ENCODE data around the gene CDKAL1. TPM values are rescaled to one million over a fixed set of nuclear protein-coding genes. Genes with fewer than 3 reads are reported as not detected.

Gene CDKAL1
- total and polyA plus RNA-seq, 2 of the 13 experiments (the other 11 are each of a cell fraction or from before 2014, with no cell fraction given) = 9.5 to 27.7 TPM

DNA sequence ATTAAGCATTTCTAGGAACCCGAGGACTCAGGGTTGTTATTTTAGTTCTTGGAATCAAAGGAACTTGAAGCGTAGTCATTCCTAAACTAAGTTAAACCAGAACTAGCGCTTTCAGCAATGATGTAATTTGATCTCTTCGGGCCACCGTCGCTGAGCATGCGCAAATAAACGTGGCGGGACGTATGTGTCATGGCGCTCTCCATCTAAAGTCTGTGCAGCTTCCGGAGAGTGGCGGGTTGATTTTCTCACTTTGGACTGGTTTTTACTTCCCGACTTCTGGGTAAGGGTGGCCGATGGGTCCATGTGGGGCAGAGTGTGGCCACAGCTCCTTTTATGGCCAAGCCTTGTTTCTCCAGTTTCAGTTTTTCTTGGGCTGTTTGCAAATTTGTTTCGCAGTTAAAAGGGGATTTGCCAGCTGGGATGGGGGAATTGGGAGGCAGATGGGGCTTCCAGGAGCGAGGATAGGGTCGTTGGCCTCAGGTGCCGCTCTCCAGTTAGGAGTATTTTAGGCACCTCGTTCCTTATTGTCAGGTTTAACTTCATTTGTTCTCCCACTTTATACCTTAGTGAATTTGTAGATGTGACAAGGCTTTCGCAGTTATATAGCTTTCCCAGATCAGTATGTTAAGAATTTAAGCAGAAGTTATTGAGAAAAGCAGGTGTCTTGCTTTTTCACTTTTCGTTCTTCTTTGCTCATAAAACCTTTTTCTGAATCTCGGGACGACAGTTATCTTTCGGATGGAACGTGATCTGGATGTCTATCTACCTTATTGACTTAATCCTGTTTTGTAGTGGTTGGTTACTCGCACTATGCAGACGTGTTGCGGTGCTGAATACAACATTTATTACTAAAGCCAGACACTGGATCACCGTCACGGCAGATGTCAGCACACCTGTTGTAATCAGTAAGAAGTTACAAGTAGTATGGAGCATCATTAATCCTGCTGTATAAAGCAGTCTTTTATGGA lies at the start of gene CDKAL1 (continued):
- no peak for TF ChIP-seq ZSCAN29 (CRISPR knock-in tag; conservative IDR thresholded peaks at IDR 0.05)
- TF ChIP-seq ETV5 (CRISPR knock-in tag; IDR thresholded peaks at IDR 0.05; ENCODE audit: borderline replicate concordance) = peak; percentile 88
- peak; percentile 56; the same call in 1 of the 2 replicates for TF ChIP-seq PITX1 (CRISPR knock-in tag; IDR thresholded peaks at IDR 0.05)
- TF ChIP-seq, protein P1, sequence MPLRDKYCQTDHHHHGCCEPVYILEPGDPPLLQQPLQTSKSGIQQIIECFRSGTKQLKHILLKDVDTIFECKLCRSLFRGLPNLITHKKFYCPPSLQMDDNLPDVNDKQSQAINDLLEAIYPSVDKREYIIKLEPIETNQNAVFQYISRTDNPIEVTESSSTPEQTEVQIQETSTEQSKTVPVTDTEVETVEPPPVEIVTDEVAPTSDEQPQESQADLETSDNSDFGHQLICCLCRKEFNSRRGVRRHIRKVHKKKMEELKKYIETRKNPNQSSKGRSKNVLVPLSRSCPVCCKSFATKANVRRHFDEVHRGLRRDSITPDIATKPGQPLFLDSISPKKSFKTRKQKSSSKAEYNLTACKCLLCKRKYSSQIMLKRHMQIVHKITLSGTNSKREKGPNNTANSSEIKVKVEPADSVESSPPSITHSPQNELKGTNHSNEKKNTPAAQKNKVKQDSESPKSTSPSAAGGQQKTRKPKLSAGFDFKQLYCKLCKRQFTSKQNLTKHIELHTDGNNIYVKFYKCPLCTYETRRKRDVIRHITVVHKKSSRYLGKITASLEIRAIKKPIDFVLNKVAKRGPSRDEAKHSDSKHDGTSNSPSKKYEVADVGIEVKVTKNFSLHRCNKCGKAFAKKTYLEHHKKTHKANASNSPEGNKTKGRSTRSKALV (CRISPR knock-in tag; IDR thresholded peaks at IDR 0.05) = 0 out of 2 replicates have a peak, but pooled peaks have one; percentile 48
- TF ChIP-seq MIXL1 (CRISPR knock-in tag; IDR thresholded peaks at IDR 0.05) = peak; percentile 80; the same call in 1 of the 2 replicates
- TF ChIP-seq, protein P2, sequence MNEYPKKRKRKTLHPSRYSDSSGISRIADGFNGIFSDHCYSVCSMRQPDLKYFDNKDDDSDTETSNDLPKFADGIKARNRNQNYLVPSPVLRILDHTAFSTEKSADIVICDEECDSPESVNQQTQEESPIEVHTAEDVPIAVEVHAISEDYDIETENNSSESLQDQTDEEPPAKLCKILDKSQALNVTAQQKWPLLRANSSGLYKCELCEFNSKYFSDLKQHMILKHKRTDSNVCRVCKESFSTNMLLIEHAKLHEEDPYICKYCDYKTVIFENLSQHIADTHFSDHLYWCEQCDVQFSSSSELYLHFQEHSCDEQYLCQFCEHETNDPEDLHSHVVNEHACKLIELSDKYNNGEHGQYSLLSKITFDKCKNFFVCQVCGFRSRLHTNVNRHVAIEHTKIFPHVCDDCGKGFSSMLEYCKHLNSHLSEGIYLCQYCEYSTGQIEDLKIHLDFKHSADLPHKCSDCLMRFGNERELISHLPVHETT (CRISPR knock-in tag; conservative IDR thresholded peaks at IDR 0.05) = no peak
- TF ChIP-seq, protein P3, sequence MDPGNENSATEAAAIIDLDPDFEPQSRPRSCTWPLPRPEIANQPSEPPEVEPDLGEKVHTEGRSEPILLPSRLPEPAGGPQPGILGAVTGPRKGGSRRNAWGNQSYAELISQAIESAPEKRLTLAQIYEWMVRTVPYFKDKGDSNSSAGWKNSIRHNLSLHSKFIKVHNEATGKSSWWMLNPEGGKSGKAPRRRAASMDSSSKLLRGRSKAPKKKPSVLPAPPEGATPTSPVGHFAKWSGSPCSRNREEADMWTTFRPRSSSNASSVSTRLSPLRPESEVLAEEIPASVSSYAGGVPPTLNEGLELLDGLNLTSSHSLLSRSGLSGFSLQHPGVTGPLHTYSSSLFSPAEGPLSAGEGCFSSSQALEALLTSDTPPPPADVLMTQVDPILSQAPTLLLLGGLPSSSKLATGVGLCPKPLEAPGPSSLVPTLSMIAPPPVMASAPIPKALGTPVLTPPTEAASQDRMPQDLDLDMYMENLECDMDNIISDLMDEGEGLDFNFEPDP (CRISPR knock-in tag; conservative IDR thresholded peaks at IDR 0.05) = no peak
- no peak for TF ChIP-seq RFXANK (CRISPR knock-in tag; IDR thresholded peaks at IDR 0.05)
- TF ChIP-seq, protein P4, sequence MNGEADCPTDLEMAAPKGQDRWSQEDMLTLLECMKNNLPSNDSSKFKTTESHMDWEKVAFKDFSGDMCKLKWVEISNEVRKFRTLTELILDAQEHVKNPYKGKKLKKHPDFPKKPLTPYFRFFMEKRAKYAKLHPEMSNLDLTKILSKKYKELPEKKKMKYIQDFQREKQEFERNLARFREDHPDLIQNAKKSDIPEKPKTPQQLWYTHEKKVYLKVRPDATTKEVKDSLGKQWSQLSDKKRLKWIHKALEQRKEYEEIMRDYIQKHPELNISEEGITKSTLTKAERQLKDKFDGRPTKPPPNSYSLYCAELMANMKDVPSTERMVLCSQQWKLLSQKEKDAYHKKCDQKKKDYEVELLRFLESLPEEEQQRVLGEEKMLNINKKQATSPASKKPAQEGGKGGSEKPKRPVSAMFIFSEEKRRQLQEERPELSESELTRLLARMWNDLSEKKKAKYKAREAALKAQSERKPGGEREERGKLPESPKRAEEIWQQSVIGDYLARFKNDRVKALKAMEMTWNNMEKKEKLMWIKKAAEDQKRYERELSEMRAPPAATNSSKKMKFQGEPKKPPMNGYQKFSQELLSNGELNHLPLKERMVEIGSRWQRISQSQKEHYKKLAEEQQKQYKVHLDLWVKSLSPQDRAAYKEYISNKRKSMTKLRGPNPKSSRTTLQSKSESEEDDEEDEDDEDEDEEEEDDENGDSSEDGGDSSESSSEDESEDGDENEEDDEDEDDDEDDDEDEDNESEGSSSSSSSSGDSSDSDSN (CRISPR knock-in tag; IDR thresholded peaks at IDR 0.05) = 0 out of 2 replicates have a peak, but pooled peaks have one; percentile 38
- no peak for TF ChIP-seq ZNF547 (CRISPR knock-in tag; IDR thresholded peaks at IDR 0.05)
- peak; percentile 74; the same call in 1 of the 2 replicates for TF ChIP-seq PHF21A (CRISPR knock-in tag; IDR thresholded peaks at IDR 0.05)
- TF ChIP-seq, protein P5, sequence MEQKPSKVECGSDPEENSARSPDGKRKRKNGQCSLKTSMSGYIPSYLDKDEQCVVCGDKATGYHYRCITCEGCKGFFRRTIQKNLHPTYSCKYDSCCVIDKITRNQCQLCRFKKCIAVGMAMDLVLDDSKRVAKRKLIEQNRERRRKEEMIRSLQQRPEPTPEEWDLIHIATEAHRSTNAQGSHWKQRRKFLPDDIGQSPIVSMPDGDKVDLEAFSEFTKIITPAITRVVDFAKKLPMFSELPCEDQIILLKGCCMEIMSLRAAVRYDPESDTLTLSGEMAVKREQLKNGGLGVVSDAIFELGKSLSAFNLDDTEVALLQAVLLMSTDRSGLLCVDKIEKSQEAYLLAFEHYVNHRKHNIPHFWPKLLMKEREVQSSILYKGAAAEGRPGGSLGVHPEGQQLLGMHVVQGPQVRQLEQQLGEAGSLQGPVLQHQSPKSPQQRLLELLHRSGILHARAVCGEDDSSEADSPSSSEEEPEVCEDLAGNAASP (CRISPR knock-in tag; IDR thresholded peaks at IDR 0.05; ENCODE audit: borderline replicate concordance) = peak; percentile 65; the same call in 1 of the 2 replicates
- TF ChIP-seq MAFG (CRISPR knock-in tag; IDR thresholded peaks at IDR 0.05) = no peak
- no peak for TF ChIP-seq ZNF383 (CRISPR knock-in tag; IDR thresholded peaks at IDR 0.05; ENCODE audit: borderline replicate concordance)
- no peak for TF ChIP-seq CENPT (CRISPR knock-in tag; IDR thresholded peaks at IDR 0.05; ENCODE audit: low read depth)
- no peak for TF ChIP-seq ZNF562 (CRISPR knock-in tag; IDR thresholded peaks at IDR 0.05; ENCODE audit: borderline replicate concordance)
- TF ChIP-seq ZNF441 (CRISPR knock-in tag; IDR thresholded peaks at IDR 0.05; ENCODE audit: borderline replicate concordance) = peak; percentile 56; the same call in 1 of the 2 replicates
- peak; percentile 63 for TF ChIP-seq ZEB1 (IDR thresholded peaks at IDR 0.05; ENCODE audit: insufficient replicate concordance, low read depth)
- no peak for TF ChIP-seq TCF7 (IDR thresholded peaks at IDR 0.05; ENCODE audit: low read depth)
- TF ChIP-seq PTBP1 (IDR thresholded peaks at IDR 0.05; ENCODE audit: low read depth, low read length, poor library complexity, severe bottlenecking) = no peak
- no peak for TF ChIP-seq ZNF7 (CRISPR knock-in tag; IDR thresholded peaks at IDR 0.05)
